CD14-positive monocyte (primary cell): ENCODE results near the gene NEU1. TPM values are rescaled to one million over a fixed set of nuclear protein-coding genes. Genes with fewer than 3 reads are reported as not detected.

Source experiments
- DNase-seq, 3 donors: peaks; one replicate each; pipeline ENCODE4 v3.0.0-alpha.2; 2011 to 2022
- H2AFZ ChIP-seq: 2 replicates; pipeline ENCODE4 v1.6.0; 2012; ENCODE audit warnings: mild to moderate bottlenecking, low read depth, low read length, inconsistent platforms; ENCODE audit not compliant: insufficient read depth, poor library complexity, severe bottlenecking
- H3K27ac ChIP-seq, 2 donors: 1 replicate in 1 of 2; 2 replicates in 1 of 2; pipeline ENCODE4 v1.5.1; 2012 to 2013; ENCODE audit warnings: low read length in 2 of 2, control low read depth in 1 of 2, inconsistent platforms in 1 of 2, low read depth in 1 of 2, mild to moderate bottlenecking in 1 of 2
- H3K27me3 ChIP-seq, 2 donors: one replicate each; pipeline versions ENCODE4 v1.6.0 to v1.6.1; 2011 to 2013; ENCODE audit warnings: low read length in 2 of 2; ENCODE audit not compliant: control insufficient read depth in 2 of 2, insufficient read depth in 2 of 2
- H3K36me3 ChIP-seq, 2 donors: replicated peaks in 1 of 2; 1 replicate in 1 of 2; 2 replicates in 1 of 2; pipeline versions ENCODE4 v1.5.1 to v1.6.1; 2012 to 2013; ENCODE audit warnings: low read length in 2 of 2, control low read depth in 1 of 2, inconsistent platforms in 1 of 2, mild to moderate bottlenecking in 1 of 2; ENCODE audit not compliant: insufficient read depth in 2 of 2, control insufficient read depth in 1 of 2
- H3K4me1 ChIP-seq, 2 donors: 1 replicate in 1 of 2; 2 replicates in 1 of 2; pipeline versions ENCODE4 v1.5.1 to v1.6.1; 2012 to 2013; ENCODE audit warnings: low read length in 2 of 2, control low read depth in 1 of 2, inconsistent platforms in 1 of 2, mild to moderate bottlenecking in 1 of 2, moderate library complexity in 1 of 2; ENCODE audit not compliant: insufficient read depth in 2 of 2, control insufficient read depth in 1 of 2
- H3K4me2 ChIP-seq: replicated peaks from 2 replicates; pipeline ENCODE3; 2012; ENCODE audit warnings: low read length, moderate library complexity, mild to moderate bottlenecking; ENCODE audit not compliant: poor library complexity, severe bottlenecking; ENCODE audit errors: extremely low read depth
- H3K4me3 ChIP-seq, 3 experiments: fragments of 200-600 bp in 1 of 3; sonication (generic) in 1 of 3; replicated peaks in 1 of 3; 1 replicate in 2 of 3; 2 replicates in 1 of 3; pipeline ENCODE4 v1.5.1; 2011 to 2013; ENCODE audit warnings: low read length in 3 of 3, mild to moderate bottlenecking in 3 of 3, control low read depth in 2 of 3, low read depth in 2 of 3, inconsistent platforms in 1 of 3, moderate library complexity in 1 of 3
- H3K79me2 ChIP-seq: 2 replicates; pipeline ENCODE4 v1.6.0; 2012; ENCODE audit warnings: mild to moderate bottlenecking, control low read depth, inconsistent platforms, low read length, moderate library complexity; ENCODE audit not compliant: insufficient read depth
- H3K9ac ChIP-seq: 2 replicates; pipeline ENCODE4 v1.6.0; 2017; ENCODE audit warnings: low read length, mild to moderate bottlenecking; ENCODE audit not compliant: insufficient read depth, poor library complexity, severe bottlenecking
- H3K9me3 ChIP-seq, 2 donors: replicated peaks in 1 of 2; 1 replicate in 1 of 2; 2 replicates in 1 of 2; pipeline versions ENCODE4 v1.5.1 to v1.6.1; 2012 to 2013; ENCODE audit warnings: low read length in 2 of 2, control low read depth in 1 of 2; ENCODE audit not compliant: control insufficient read depth in 1 of 2, insufficient read depth in 1 of 2
- H4K20me1 ChIP-seq: 2 replicates; pipeline ENCODE4 v1.6.0; 2012; ENCODE audit warnings: mild to moderate bottlenecking, low read length, control low read depth, moderate library complexity; ENCODE audit not compliant: insufficient read depth
- H3K27ac Mint-ChIP-seq, 7 donors: one replicate each; pipeline ENCODE4 v1.8.0; 2020; ENCODE audit warnings: mild to moderate bottlenecking in 7 of 7, mixed read lengths in 7 of 7, moderate library complexity in 6 of 7, inconsistent platforms in 2 of 7
- H3K27me3 Mint-ChIP-seq, 3 donors: one replicate each; pipeline ENCODE4 v1.8.0; 2021 to 2022; ENCODE audit warnings: low read depth in 3 of 3, mild to moderate bottlenecking in 3 of 3, mixed read lengths in 3 of 3, moderate library complexity in 3 of 3, inconsistent platforms in 1 of 3
- H3K36me3 Mint-ChIP-seq, 2 donors: one replicate each; pipeline ENCODE4 v1.8.0; 2020; ENCODE audit warnings: mixed read lengths in 2 of 2, inconsistent platforms in 1 of 2, mild to moderate bottlenecking in 1 of 2
- H3K4me1 Mint-ChIP-seq: one replicate; pipeline ENCODE4 v1.8.0; 2020; ENCODE audit warnings: mild to moderate bottlenecking, mixed read lengths
- H3K4me3 Mint-ChIP-seq, 2 donors: one replicate each; pipeline ENCODE4 v1.8.0; 2020; ENCODE audit warnings: mild to moderate bottlenecking in 2 of 2, mixed read lengths in 2 of 2, moderate library complexity in 1 of 2
- H3K9me3 Mint-ChIP-seq, 7 donors: one replicate each; pipeline ENCODE4 v1.8.0; 2020 to 2022; ENCODE audit warnings: mixed read lengths in 7 of 7, mild to moderate bottlenecking in 6 of 7, moderate library complexity in 6 of 7, inconsistent platforms in 2 of 7
- WGBS: methylation state at CpG from one replicate; pipeline ENCODE4 v1.1.5; 2013; ENCODE audit warnings: missing lambda C conversion rate; ENCODE audit not compliant: insufficient coverage; 5-methylcytosine and 5-hydroxymethylcytosine counted together
- intact Hi-C, 2 donors: fragments of 100-400 bp; cut with micrococcal nuclease; formaldehyde crosslinking; loops; one replicate each; pipeline versions ENCODE4 v1.15.0 to v1.15.1; 2023
- polyA plus RNA-seq, 3 donors: library from polyadenylated mRNA; depleted of rRNA in 1 of 3; unstranded in 2 of 3; stranded (reverse) in 1 of 3; fragments of 300-500 nt in 2 of 3; fragments of >200 nt in 1 of 3; fragmentation: Illumina TruSeq in 2 of 3; gene quantifications; 1 replicate in 2 of 3; 2 replicates in 1 of 3; pipeline ENCODE4 v1.2.3, GENCODE V29; 2012 to 2021
- TF ChIP-seq, protein P1 (sequence below): fragments of 200-600 bp; IDR thresholded peaks from one replicate; pipeline ENCODE4 v1.8.0; 2022; ENCODE audit warnings: antibody characterized with exemption, mild to moderate bottlenecking

Gene NEU1
- polyA plus RNA-seq, 3 donors, result 70.2 to 89.5 (median 81.8) TPM

DNA sequence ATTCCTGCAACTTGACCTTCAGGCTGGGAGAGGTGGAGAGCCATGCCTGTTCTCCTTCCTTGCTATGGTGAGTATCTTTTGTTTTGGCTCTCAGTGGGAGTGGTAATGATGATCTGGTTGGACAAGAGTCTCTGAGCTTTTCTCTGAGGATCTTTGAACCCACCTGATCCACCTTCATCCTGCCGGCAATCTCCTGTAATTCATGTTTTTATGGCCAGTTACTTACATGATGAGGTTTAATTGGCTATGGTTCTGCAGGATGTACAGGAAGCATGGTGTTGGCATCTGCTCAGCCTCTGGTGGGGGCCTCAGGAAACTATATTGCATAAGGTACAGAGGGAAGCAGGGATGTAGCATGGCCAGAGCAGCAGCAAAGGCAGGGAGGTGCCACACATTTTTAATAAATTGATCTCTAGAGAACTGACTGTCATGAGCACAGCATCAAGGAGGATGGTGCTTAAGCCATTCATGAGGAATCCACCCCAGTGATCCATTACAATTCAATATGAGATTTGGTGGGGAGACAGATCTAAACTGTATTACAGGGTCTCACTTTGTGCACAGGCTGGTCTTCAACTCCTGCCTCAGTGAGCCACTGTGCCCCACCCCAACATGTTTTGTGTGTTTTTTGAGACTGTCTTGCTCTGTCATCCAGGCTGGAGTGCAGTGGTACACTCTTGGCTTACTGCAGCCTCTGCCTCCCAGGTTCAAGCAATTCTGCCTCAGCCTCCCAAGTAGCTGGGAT, 25.1 kb downstream of the NEU1 start:
- peak overlapping the region; percentile 85 for H3K4me2 ChIP-seq
- H3K9ac ChIP-seq, result no peak overlapping the region
- peak overlapping the region; percentile 13 to 92 for H3K27ac ChIP-seq
- peaks cover 44 to 54% of the 10 kb centered on the region in 2 donors for H3K4me1 ChIP-seq
- H4K20me1 ChIP-seq, result peaks cover 51% of the 10 kb centered on the region
- peaks cover 57% of the 10 kb centered on the region for H3K79me2 ChIP-seq
- Mint-ChIP-seq H3K27me3 (no peaks in the 10 kb centered on the region), H3K4me1 (peaks cover 37% of the 10 kb centered on the region), H3K9me3 (no peaks in the 10 kb centered on the region), H3K4me3 (peak overlapping the region; percentile 98 to 99), H3K36me3 (peaks cover 36 to 62% of the 10 kb centered on the region in 2 donors), H3K27ac (peak overlapping the region; percentile 90 to 100 (median 98))
- no peak overlapping the region for H2AFZ ChIP-seq
- peak overlapping the region in 1 of 3 experiments; percentile 89 for H3K4me3 ChIP-seq
- H3K27me3 ChIP-seq, result no peaks in the 10 kb centered on the region
- no peak for DNase-seq
- H3K36me3 ChIP-seq, result peaks cover 38 to 47% of the 10 kb centered on the region in 2 donors
- intact Hi-C loops, result loop anchor here (2.0 to 10.0 kb wide), 3 partner anchors 25 to 293 kb away; partner anchors contain the start of genes ATP6V1G2 (in 1 of the 2), DDAH2 (in 1 of the 2), DDX39B (in 1 of the 2) and LY6G6C (in 1 of the 2)
- no peaks in the 10 kb centered on the region for H3K9me3 ChIP-seq
- no CpG with 5 or more reads among the region's 1 CpG for WGBS
- TF ChIP-seq, protein P1, sequence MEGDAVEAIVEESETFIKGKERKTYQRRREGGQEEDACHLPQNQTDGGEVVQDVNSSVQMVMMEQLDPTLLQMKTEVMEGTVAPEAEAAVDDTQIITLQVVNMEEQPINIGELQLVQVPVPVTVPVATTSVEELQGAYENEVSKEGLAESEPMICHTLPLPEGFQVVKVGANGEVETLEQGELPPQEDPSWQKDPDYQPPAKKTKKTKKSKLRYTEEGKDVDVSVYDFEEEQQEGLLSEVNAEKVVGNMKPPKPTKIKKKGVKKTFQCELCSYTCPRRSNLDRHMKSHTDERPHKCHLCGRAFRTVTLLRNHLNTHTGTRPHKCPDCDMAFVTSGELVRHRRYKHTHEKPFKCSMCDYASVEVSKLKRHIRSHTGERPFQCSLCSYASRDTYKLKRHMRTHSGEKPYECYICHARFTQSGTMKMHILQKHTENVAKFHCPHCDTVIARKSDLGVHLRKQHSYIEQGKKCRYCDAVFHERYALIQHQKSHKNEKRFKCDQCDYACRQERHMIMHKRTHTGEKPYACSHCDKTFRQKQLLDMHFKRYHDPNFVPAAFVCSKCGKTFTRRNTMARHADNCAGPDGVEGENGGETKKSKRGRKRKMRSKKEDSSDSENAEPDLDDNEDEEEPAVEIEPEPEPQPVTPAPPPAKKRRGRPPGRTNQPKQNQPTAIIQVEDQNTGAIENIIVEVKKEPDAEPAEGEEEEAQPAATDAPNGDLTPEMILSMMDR, result no peak

DNA sequence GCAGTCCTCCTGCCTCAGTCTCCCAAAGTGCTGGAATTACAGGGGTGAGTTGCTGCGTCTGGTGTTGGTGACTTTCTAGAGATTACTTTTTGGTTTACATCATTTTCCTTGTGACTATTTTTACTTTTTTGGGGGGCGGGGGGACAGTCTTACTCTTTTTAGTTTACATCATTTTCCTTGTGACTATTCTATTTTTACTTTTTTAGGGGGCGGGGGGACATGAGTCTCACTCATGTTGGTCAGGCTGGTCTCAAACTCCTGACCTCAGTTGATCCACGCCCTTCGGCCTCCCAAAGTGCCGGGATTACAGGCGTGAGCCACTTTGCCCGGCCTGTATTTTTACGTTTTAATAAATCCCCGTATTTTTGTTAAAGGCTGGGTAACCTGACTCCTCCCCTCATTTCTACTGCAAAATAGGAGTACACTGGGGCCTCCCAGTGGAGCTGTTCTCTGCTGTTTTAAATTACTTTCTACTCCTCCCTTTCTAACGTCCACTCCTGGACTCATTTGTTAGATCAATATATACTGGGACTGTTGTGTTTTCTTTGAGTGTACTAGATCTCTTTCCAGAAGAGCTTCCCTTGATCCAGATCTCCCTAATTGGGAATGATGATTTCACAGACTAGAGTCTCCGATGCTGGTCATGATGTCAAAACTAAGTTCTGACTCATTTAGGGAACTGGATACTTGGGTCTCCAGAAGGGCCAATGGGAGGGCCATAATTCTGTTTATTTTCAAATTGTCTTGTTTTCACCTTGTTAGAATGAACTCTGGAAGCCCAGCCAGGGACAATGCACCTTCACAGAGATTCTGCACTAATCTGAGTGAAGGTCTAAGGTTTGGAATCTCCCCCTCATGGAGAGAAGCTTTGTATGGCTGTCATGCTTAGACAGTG, 25.9 kb downstream of the NEU1 start:
- Histone ChIP-seq H3K4me3 (peak overlapping the region; percentile 83 to 89 (median 86)), H3K4me1 (peaks cover 52 to 62% of the 10 kb centered on the region in 2 donors), H3K79me2 (peaks cover 58% of the 10 kb centered on the region), H3K9ac (peak overlapping the region; percentile 80), H3K36me3 (peaks cover 38 to 47% of the 10 kb centered on the region in 2 donors), H3K27me3 (no peaks in the 10 kb centered on the region), H3K4me2 (peak overlapping the region; percentile 85), H3K27ac (peak overlapping the region; percentile 87 to 92), H2AFZ (no peak overlapping the region), H3K9me3 (no peaks in the 10 kb centered on the region), H4K20me1 (peaks cover 51% of the 10 kb centered on the region)
- DNase-seq, result peak; percentile 33 to 73 (median 66)
- H3K27me3 Mint-ChIP-seq, result no peaks in the 10 kb centered on the region
- peaks cover 36 to 56% of the 10 kb centered on the region in 2 donors for H3K36me3 Mint-ChIP-seq
- H3K27ac Mint-ChIP-seq, result peak overlapping the region; percentile 90 to 100 (median 98)
- peaks cover 39% of the 10 kb centered on the region for H3K4me1 Mint-ChIP-seq
- WGBS, result 43% methylated on average over 3 of the region's 12 CpGs
- TF ChIP-seq, protein P1, result no peak
- intact Hi-C loops, result loop anchor here (2.0 to 10.0 kb wide), 3 partner anchors 26 to 292 kb away; partner anchors contain the start of genes ATP6V1G2 (in 1 of the 2), DDAH2 (in 1 of the 2), DDX39B (in 1 of the 2) and LY6G6C (in 1 of the 2)
- H3K9me3 Mint-ChIP-seq, result no peaks in the 10 kb centered on the region
- peak overlapping the region; percentile 98 to 99 for H3K4me3 Mint-ChIP-seq
